Measurements from ENCODE around the gene IL17C.

DNA sequence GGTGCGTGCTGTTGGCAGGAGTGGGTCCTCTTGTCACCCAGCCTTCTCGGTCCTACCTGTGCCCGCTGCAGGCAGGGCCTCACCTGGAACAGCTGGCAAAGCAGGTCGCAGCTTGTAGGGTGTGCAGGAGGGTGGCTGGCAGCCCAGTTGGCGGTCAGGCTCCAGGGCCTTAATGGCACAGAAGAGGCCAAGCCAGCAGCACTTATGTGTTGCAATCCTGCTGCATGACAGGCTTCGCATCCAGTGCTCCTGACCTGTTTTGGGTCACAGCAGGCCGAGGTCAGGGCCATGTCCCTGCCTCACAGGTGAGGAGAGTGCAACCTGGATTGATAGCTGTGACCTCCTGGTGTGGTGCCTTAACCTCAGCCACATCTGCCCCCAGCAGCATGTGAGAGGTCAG, 36.3 kb upstream of the IL17C start:
- TF ChIP-seq REST (IDR thresholded peaks at IDR 0.05) (peak; percentile 38), CTCF (IDR thresholded peaks at IDR 0.05; ENCODE audit: low read depth, low read length, missing input control) (no peak), TAF1 (conservative IDR thresholded peaks at IDR 0.05) (no peak), MAX (IDR thresholded peaks at IDR 0.05) (peak; percentile 96), YY1 (IDR thresholded peaks at IDR 0.05) (peak; percentile 78), SP1 (IDR thresholded peaks at IDR 0.05) (peak; percentile 92), JUND (IDR thresholded peaks at IDR 0.05) (peak; percentile 22 to 51), HNF4G (IDR thresholded peaks at IDR 0.05) (peak; percentile 35), EGR1 (IDR thresholded peaks at IDR 0.05; ENCODE audit: low read depth in 2 of 2) (peak in 1 of 2 donors; percentile 83), RAD21 (IDR thresholded peaks at IDR 0.05) (peak; percentile 28 to 60), GABPA (IDR thresholded peaks at IDR 0.05 in 1 of 2, conservative IDR thresholded peaks at IDR 0.05 in 1 of 2) (peak in 1 of 2 donors; percentile 31), FOXA1 (IDR thresholded peaks at IDR 0.05) (no peak)
- TF ChIP-seq, protein P1, sequence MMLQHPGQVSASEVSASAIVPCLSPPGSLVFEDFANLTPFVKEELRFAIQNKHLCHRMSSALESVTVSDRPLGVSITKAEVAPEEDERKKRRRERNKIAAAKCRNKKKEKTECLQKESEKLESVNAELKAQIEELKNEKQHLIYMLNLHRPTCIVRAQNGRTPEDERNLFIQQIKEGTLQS (IDR thresholded peaks at IDR 0.05): peak; percentile 54
